PC-3 (cell line): ENCODE measurements around the gene KRT31.

Experiments used
- CTCF ChIP-seq: fragments of 300-600 bp; sonication (generic); conservative IDR thresholded peaks from 2 replicates; pipeline ENCODE4 v1.5.1; 2017; ENCODE audit warnings: antibody characterized with exemption, low read depth, mild to moderate bottlenecking, low read length
- EZH2phosphoT487 ChIP-seq: fragments of 300-600 bp; sonication (generic); IDR thresholded peaks from 2 replicates; pipeline ENCODE4 v1.6.1; 2018; ENCODE audit warnings: mild to moderate bottlenecking, antibody characterized with exemption, low read length, borderline replicate concordance

- no peak for TF ChIP-seq CTCF
- no peak for TF ChIP-seq EZH2phosphoT487
Observed at GRCh38 chr17:41424111-41424635, 26.8 kb upstream of the KRT31 start, which contains the start of gene KRT37.
